Lung microvascular endothelial cell (primary cell): ENCODE measurements around the gene BRAF. TPM values are rescaled to one million over a fixed set of nuclear protein-coding genes. Genes with fewer than 3 reads are reported as not detected.
"Not testable (repeated sequence)": the region's sequence is repeated elsewhere in the genome, so short reads cannot be mapped to it uniquely, and the experiment has no call there.

Experiments
- DNase-seq, 2 donors: peaks; one replicate each; pipeline versions ENCODE4 v3.0.0 to v3.0.0-alpha.2; 2010; ENCODE audit warnings: low read depth in 2 of 2
- total RNA-seq: library from RNA; depleted of rRNA; stranded (reverse); fragments of >200 nt; gene quantifications from 2 replicates; pipeline ENCODE4 v1.2.1, GENCODE V29; 2014

BRAF gene
- total RNA-seq, 1 donor from 2014 or later = 20.4 TPM

DNA sequence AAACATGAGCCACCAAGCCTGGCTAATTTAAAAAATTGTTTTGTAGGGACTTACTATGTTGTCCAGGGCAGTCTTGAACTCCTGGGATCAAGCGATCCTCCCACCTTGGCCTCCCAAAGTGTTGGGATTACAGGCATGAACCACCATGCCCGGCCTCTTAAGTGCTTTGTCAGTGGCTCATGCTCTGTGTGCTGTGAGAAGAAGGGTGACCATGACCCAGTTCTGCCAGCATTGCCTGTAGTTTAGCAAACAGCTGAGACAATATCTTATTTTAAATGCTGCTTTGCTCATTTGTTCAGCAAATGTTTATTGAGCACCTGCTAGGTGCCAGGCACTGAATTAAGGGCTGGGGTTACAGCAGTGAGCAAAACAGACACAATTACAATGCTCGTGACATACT, 243.0 kb downstream of the BRAF start:
- no peak for DNase-seq

DNA sequence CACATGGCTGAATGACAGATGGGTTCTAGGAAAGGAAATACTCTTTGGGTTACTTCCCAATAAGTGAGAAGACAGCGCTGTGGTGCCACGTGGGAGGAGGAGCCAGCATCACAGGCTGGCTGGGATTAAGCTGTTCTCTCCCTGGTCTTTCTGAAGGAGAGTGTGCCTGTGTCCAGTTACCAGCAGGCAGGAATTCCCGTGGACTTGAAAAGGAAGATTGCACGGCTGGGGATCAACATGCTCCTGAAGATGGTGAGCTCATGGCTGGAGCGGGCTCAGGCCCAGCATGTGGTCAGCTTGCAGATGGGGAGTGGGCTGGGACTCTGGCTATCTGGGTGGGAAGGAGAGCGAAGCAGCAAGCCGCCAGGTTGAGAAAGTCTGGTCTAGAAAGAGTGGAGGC, 243.8 kb downstream of the BRAF start:
- DNase-seq = no peak

DNA sequence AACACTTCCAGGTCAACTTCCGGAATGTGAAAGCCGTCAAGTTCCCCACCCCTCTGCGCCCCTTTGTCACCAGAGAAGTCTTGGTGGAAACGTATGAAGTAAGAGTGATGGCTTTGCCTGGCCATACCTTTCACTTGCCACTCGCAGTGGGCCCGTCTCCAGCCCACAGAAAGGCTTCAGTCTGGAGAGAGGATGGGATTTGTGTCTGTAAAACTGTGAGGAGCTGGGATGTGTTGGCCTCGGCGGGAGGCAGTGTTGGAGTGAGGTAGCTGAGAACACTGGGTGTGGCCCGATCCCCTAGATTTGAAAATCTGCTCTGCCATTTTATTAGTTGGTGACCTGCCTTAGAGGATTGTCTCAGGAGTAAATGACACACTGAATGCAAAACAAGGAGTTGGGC, 245.5 kb downstream of the BRAF start:
- no peak for DNase-seq

DNA sequence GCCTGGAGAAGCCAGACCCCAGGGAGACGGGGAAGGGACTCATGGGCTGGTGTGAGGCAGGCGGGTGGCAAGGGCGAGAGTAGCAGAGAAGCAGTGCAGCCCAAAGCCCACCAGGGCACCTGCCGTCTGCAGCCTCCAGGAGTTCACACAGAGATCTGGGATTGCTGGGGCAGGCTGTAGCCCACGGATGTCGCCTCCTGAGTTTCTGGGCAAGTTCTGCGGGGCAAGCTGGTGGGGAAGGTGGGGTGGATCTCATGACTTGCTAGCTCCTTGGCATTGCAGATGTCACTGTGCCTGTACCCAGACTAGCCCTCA, 246.0 kb downstream of the BRAF start:
- no peak for DNase-seq

DNA sequence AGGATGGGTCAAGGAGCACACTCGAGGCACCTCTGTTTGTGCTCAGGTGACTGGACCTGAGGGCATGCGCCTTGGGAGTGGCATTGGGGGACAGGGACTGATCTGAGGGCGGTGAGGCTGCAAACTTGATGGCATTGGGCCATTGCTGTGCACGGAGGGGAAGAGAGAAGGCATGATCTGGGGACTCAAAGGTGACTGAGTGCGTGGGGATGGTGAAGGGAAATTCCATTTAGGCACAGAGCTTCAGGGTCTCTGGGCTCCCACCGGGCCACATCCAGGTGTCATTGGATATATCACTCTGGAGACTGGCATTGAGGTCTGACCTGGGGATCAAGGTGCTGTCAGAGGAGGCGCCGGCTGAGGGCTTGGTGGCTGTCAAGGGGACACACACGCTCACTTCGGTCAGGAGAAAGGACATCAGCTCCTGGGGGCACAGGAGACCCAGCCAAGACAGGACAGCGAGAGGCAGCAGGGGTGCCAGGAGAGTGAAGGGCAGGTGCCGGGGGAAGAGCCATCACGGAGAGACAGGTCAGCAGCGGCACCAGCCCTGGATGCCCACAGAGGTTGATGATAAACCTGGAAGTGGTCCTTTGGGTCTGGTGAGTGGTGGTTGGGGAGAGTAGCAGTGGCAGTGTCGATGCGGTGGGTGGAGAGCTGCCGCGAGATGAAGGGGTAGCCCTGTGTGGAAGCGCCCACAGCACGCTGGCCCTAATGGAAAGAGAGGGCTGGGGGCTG, 246.5 kb downstream of the BRAF start:
- DNase-seq = no peak

DNA sequence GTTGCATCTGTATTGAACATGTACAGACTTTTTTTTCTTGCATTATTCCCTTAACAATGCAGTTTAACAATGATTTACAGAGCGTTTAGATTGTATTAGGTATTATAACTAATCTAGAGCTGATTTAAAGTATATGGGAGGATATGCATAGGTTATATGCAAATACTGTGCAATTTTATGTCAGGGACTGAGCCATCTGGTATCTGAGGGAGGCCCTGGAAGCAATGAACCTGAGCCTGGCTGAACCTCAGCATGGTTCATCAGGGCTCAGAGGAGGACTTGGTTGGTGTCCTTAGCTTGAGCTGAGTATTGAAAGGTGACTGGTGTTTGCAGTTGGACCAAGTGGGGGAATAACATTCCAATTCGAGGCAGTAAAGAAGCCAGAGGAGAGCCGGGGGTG, 247.2 kb downstream of the BRAF start:
- no peak for DNase-seq

DNA sequence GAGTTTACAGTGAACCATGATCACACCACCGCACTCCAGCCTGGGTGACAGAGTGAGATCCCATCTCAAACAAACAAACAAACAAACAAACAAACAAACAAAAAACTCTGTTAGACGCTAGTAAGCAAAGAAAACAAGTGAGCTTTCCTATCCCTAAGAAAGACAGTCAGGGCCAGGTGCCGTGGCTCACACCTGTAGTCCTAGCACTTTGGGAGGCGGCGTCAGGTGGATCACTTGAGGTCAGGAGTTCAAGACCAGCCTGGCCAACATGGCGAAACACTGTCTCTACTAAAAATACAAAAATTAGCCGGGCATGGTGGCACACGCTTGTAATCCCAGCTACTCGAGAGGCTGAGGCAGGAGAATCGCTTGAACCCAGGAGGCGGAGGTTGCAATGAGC, 247.8 kb downstream of the BRAF start:
- DNase-seq = not testable (repeated sequence)

DNA sequence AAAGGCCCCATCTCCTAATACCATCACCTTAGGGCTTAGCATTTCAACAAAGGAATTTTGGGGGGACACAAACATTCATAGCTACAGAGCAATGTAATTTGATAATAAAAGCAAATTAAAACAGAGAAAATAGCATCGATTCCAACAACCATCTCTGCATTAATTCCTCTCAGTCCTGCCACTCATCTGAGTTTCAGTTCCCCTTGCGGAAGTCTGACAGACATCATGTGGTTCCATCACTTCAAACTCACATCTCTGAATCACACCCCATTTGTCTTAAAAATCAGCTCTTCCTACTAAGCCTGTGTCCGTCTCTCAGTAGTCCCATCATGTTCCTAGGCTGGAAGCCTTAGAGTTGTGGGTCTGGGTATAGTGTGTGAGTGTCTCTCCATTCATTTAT, 248.4 kb downstream of the BRAF start:
- DNase-seq = no peak

DNA sequence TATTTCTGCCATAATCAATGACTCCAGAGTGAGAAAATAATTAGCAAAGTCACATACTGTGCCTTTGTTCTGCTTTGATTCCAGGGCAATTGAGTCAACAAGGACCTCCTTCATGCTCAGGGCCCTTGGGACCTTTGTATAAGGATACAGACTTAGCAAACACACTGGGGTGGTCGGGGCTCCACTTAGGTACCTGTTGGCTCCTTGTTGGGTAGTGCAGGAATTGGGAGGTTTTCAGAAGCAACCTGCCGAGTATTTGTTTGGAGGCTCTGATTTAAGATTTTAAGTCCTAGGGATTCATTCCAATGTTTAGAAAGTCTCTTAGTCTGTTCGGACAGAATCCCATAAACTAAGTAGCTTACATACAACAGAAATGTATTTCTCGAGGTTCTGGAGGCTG, 249.0 kb downstream of the BRAF start:
- DNase-seq = no peak

DNA sequence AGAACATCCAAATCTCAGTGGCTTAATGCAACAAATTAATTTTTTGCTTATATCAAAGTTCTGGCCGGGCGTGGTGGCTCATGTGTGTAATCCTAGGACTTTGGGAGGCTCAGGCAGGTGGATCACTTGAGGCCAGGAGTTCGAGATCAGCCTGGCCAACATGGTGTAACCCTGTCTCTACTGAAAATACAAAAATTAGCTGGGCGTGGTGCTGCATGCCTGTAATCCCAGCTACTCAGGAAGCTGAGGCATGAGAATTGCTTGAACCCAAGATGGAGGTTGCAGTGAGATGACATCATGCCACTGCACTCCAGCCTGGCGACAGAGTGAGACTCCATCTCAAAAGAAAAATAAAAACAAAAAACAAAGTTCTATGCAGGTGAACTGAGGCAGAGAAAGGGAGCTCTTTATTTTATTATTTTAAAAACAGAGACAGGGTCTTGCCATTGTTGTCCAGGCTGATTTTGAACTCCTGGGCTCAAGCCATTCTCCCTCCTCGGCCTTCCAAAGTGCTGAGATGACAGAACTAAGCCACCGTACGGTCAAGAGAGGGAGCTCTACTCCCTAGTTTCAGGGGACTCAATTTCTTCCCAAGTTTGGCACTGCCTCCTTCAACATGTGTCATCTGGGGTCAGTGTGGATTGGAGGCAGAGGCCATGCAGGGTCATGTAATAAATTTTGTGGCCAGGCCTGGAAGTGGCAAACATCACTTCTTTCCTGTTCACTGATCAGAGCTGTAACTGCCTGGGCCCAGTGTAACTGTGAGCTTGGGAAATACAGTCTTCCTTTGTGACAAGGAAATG, 249.6 kb downstream of the BRAF start:
- DNase-seq = peak; percentile 71 to 75

DNA sequence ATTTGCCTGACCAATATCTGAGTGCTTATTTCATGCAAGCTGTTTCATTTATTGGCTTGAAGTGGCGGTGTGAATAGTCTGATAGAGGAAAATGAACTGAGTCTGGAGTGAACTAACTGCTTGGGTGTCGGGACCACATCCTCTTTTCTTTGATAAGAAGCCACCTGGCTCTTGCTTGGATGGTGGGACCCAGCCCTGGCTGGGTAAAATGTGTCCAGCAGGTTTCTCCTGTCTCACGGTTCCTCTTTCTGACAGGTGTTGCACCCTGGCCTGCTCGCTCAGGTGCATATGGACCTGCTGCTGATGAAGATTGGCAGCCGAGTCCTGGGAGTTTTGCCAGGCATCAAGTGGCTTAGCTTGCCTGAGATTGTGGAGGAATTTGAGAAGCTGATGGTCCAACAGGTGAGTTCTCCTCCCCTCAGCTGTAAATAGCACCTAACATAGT, 250.4 kb downstream of the BRAF start:
- DNase-seq = no peak

DNA sequence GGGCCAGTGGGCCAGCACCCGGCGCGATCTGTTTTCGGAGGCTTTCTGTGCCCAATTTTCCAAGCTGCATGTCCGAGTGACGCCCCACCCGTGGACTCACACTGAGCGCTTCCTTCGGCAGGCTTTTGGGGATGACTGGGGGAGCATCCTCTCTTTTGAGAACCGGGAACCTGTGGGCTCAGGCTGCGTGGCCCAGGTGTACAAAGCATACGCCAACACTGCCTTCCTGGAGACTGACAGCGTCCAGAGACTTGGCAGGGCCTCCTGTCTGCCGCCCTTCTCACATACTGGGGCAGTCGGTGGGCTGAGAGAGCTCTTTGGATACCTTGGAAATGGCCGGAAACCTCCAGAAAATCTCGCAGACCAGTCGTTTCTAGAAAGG, 251.0 kb downstream of the BRAF start:
- DNase-seq = no peak

DNA sequence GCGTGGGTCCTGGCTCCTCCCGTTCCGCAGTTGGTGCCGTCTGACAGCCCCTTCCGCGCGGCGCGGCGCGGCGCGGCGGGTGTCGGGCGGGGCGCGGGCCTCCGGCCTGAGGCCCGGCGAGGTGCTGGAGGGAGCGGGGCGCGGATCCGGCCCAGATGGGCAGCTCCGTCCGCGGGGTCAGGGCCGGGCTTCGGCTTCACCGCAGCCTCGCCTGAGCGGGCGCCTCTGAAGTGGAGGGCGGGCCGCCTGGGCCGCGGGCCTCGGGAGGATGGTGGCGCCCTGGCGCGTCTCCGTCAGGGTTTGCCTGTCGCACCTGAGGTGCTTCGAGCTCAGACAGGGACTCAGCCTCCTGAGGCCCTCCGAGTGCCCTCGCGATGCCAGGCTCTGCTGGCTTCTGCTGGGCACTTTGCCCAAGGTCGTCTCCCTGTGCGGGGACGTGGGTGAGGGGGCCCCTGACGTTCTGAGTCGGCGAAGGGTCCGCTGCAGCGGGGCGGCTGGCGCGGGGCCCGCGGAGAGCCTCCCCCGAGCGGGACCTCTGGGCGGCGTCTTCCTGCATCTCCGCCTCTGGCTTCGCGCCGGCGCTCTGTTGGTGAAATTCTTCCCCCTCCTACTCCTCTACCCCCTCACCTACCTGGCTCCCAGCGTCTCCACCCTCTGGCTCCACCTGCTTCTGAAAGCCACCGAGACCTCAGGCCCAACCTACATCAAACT, 251.5 kb downstream of the BRAF start:
- peak; percentile 23 to 26 for DNase-seq

DNA sequence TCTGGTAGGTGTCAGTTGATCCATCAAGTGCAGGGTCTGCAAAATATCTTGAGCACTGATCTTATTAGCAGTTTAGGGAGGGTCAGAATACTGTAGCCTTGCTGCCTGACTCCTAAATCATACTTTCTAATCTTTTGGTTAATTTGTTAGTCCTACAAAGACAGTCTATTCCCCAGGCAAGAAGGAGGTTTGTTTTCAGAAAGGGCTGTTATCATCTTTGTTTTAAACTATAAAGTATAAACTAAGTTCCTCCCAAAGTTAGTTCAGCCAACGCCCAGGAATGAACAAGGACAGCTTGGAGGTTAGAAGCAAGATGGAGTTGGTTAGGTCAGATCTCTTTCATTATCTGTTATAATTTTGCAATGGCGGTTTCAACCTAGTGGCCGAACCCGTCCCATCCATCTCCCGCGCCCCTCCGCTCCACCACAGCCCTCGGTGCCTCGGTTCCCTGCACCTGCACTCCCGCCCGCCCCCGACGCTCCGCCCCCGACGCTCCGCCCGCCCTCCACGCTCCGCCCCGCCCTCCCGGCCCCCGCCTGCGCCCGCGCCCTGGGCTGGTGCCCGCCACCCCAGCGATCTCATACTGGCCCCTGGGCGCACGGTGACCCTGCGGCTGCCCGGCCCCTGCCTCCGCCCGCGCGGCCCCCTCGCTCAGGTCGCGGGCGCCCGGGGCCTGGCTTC, 252.2 kb downstream of the BRAF start, which contains the start of gene ADCK2:
Gene ADCK2 (plus strand): TSS at position 564 of the 681 bp plus-strand sequence. CDS start 386 bp downstream, outside the sequence.
- peak in 1 of 2 donors; percentile 52 for DNase-seq

DNA sequence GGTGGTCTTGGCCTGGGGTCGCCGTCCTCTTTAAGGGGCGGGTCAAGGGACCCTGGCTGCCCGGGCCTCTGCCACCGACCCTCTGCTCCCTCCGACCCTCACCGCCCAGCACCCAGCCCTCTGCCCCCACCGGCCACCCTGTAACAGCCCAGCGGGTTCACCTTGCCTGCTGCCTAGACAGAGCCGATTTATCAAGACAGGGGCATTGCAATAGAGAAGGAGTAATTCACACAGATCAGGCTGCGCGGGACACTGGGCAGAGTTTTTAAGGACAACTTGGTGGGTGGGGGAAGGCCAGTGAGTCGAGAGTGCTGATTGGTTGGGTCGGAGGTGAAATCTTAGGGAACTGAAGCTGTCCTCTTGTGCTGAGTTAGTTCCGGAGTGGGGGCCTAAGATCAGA, 252.8 kb downstream of the BRAF start:
- DNase-seq = no peak

DNA sequence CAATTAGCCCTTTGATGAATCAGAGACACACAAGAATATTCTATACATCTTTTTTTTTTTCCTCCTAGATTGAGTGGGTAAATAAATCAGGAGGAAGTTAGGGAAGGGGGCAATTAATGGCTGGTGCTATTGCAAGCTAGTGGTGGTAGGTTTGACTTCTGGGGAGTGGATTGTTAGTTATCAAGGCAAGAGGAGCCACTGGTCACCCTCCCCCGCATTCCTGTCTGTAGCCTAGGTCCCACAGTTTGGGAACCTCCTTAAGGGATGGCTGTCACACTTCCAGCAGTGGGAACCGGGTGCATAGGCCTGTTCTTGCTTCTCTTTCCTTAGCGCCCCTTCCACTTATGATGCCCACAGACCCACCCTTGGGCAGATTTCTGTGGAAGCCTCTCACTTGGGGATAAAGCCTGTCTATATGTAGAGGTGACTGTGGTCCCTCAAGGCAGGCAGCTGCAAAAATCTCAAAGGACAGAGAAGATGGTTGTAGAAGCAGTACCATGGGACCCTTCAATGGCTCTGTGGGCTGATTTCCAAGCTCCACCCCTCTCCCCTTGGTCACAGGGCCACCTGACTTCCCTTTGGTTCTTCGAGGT, 254.3 kb downstream of the BRAF start:
- no peak for DNase-seq

DNA sequence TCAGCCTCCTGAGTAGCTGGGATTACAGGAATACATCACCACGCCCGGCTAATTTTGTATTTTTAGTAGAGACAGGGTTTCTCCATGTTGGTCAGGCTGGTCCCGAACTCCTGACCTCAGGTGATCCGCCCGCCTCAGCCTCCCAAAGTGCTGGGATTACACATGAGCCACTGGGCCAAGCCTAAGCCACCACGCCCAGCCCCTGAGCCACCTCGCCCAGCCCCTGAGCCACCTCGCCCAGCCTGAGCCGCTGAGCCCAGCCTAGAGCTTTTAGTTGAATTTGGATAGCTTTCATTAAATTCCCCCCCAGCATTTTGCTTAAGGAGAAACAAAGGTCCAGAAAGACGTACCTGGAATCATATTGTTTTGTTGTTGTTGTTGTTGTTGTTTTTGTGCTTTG, 254.9 kb downstream of the BRAF start:
- DNase-seq = not testable (repeated sequence)

DNA sequence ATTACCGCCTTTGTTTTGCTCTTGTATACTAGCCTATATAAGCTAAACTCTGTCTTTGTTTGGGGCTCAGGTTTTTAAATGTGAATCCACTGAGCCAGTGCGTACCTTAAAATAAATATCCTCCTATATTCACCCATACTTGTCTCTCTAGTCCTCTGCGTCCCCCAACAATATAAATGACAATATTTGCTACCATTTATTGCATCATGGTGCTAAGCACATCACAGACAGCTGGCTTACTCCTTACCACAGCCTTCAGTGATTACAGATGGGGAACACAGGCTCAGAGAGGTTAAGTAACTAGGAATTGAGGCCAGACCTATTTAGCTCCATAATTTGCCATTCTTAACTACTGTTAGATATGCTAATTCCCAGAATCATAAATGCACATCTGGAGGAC, 255.4 kb downstream of the BRAF start:
- DNase-seq = no peak
